Measurements from ENCODE around the gene GNG7. TPM values are rescaled to one million over a fixed set of nuclear protein-coding genes. Genes with fewer than 3 reads are reported as not detected.
"Not testable (repeated sequence)": the region's sequence is repeated elsewhere in the genome, so short reads cannot be mapped to it uniquely, and the experiment has no call there.

The GNG7 gene
- total and polyA plus RNA-seq, 2 experiments from 2014 or later, result 0.11 to 0.13 TPM

DNA sequence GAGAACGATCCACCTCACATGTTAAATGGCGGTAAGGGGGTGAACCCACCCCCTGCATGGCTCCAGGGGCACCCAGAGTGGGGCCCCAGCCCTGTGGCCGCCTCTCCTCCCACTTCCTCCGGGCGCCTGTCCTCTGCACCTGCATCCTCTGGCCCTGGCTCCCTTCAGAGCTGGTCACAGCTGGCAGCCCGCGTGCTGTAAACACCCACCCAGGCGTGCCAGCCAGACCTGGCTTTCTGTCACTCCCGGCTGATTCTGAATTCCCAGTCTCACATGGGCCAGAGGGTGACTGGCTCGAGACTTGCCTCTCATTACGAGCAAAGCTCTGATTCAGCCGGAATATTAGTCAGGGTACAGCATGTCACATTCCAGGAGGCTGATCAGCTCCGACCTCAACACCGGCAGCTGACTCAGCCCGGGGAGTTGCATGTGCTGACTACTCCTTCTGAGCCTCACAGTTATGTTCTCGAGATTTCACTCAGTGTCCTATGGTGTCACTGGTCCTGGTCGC is 75.1 kb downstream of the GNG7 start:
- Histone ChIP-seq H3K79me2 (ENCODE audit: insufficient read depth) (no peaks in the 10 kb centered on the region), H3K9me2 (ENCODE audit: insufficient read depth) (no peaks in the 10 kb centered on the region), H2AFZ (no peak overlapping the region), H3K27me3 (replicated peaks; ENCODE audit: insufficient read depth) (no peaks in the 10 kb centered on the region), H3K9ac (peak overlapping the region; percentile 31; the same call in 1 of the 2 replicates), H4K20me1 (ENCODE audit: insufficient read depth) (no peaks in the 10 kb centered on the region), H3K9me3 (ENCODE audit: low read depth) (no peaks in the 10 kb centered on the region), H3K4me3 (no peak overlapping the region), H3K4me2 (ENCODE audit: unreplicated experiment) (peak overlapping the region; percentile 14), H3K36me3 (ENCODE audit: low read depth) (no peaks in the 10 kb centered on the region), H3F3A (ENCODE audit: insufficient read depth) (peaks cover 8% of the 10 kb centered on the region), H3K4me1 (ENCODE audit: insufficient read depth) (peaks cover 10% of the 10 kb centered on the region), H3K27ac (peak overlapping the region; percentile 87)
- in situ Hi-C loops (cut with MboI), result no loop called here
- TF ChIP-seq EZH2phosphoT487 (IDR thresholded peaks at IDR 0.05; ENCODE audit: insufficient read depth, low read depth) (no peak), EZH2 (IDR thresholded peaks at IDR 0.05; ENCODE audit: insufficient read depth, poor library complexity, severe bottlenecking) (no peak)
- DNase-seq, result peak; percentile 100
- WGBS, 2 experiments (ENCODE audit: low coverage in 1 of 2, low lambda C conversion rate in 2 of 2, missing lambda C conversion rate in 2 of 2), result 4 to 7% methylated on average over 16 to 17 of the region's 17 CpGs

DNA sequence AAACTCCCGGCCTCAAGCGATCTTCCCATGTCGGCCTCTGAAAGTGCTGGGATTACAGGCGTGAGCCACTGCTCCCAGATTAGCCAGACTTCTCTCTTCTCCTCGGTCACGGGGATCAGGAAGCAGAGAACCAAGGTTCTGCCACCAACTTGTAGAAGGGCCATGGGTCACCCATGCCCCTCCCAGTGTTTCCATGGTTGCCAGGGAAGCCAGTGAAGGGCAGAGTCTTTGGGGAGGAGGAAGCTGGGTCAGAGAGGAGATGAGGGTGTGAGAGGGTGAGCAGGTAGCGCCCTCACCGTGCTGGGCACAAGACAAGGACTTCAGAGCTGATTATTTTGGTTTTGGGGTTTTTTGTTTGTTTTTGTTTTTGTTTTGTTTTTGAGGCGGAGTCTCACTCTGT is 77.1 kb downstream of the GNG7 start:
- Histone ChIP-seq H3K27me3 (replicated peaks; ENCODE audit: insufficient read depth) (no peaks in the 10 kb centered on the region), H4K20me1 (ENCODE audit: insufficient read depth) (no peaks in the 10 kb centered on the region), H3K9me2 (ENCODE audit: insufficient read depth) (no peaks in the 10 kb centered on the region), H2AFZ (no peak overlapping the region), H3K27ac (no peak overlapping the region), H3K36me3 (ENCODE audit: low read depth) (no peaks in the 10 kb centered on the region), H3K4me2 (ENCODE audit: unreplicated experiment) (no peak overlapping the region), H3K4me3 (no peak overlapping the region), H3F3A (ENCODE audit: insufficient read depth) (peaks cover 8% of the 10 kb centered on the region), H3K9ac (no peak overlapping the region), H3K79me2 (ENCODE audit: insufficient read depth) (no peaks in the 10 kb centered on the region), H3K4me1 (ENCODE audit: insufficient read depth) (peaks cover 10% of the 10 kb centered on the region), H3K9me3 (ENCODE audit: low read depth) (no peaks in the 10 kb centered on the region)
- in situ Hi-C loops (cut with MboI), result no loop called here
- WGBS, 2 experiments (ENCODE audit: low coverage in 1 of 2, low lambda C conversion rate in 2 of 2, missing lambda C conversion rate in 2 of 2), result 78 to 81% methylated on average over 9 of the region's 9 CpGs
- DNase-seq, result no peak
- TF ChIP-seq EZH2phosphoT487 (IDR thresholded peaks at IDR 0.05; ENCODE audit: insufficient read depth, low read depth) (no peak), EZH2 (IDR thresholded peaks at IDR 0.05; ENCODE audit: insufficient read depth, poor library complexity, severe bottlenecking) (no peak)

DNA sequence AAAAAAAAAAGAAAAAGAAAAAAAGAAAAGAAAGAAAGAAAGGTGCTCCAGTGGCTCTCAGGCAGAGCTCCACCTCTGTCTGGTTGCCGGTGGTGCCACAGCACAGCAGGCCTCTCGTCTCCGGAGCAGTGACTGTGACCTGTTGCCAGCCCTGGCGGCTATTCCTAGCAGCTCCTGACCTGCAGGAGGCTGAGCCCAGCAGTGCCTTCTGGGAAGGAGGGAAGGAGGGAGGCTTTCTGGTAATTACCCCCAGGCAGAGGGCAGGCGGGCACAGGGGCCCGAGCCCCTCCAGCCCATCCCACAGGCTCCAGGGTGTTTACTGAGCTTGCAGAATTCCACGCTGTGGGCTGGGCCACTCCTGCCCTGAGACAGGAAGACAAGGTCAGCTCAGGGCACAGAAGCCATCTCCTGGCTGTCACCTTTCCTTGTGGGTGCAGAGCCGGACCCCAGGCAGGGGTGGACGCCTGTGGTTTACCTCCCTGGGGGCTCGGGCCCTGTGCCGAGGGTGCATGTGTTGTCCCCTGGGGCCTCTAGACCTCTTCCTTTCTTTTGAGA is 77.9 kb downstream of the GNG7 start:
- no peaks in the 10 kb centered on the region for H3K27me3 ChIP-seq (replicated peaks; ENCODE audit: insufficient read depth)
- H3K4me3 ChIP-seq, result no peak overlapping the region
- H3K4me1 ChIP-seq (ENCODE audit: insufficient read depth), result peaks cover 10% of the 10 kb centered on the region
- H3K9me2 ChIP-seq (ENCODE audit: insufficient read depth), result no peaks in the 10 kb centered on the region
- no peak overlapping the region for H3K4me2 ChIP-seq (ENCODE audit: unreplicated experiment)
- H3K79me2 ChIP-seq (ENCODE audit: insufficient read depth), result no peaks in the 10 kb centered on the region
- no peak overlapping the region for H3K9ac ChIP-seq
- peaks cover 8% of the 10 kb centered on the region for H3F3A ChIP-seq (ENCODE audit: insufficient read depth)
- H2AFZ ChIP-seq, result no peak overlapping the region
- in situ Hi-C loops (cut with MboI), result no loop called here
- H3K36me3 ChIP-seq (ENCODE audit: low read depth), result no peaks in the 10 kb centered on the region
- 69 to 73% methylated on average over 11 of the region's 11 CpGs for WGBS, 2 experiments (ENCODE audit: low coverage in 1 of 2, low lambda C conversion rate in 2 of 2, missing lambda C conversion rate in 2 of 2)
- DNase-seq, result peak; percentile 37
- H4K20me1 ChIP-seq (ENCODE audit: insufficient read depth), result no peaks in the 10 kb centered on the region
- no peaks in the 10 kb centered on the region for H3K9me3 ChIP-seq (ENCODE audit: low read depth)
- TF ChIP-seq EZH2phosphoT487 (IDR thresholded peaks at IDR 0.05; ENCODE audit: insufficient read depth, low read depth) (no peak), EZH2 (IDR thresholded peaks at IDR 0.05; ENCODE audit: insufficient read depth, poor library complexity, severe bottlenecking) (no peak)
- H3K27ac ChIP-seq, result no peak overlapping the region

DNA sequence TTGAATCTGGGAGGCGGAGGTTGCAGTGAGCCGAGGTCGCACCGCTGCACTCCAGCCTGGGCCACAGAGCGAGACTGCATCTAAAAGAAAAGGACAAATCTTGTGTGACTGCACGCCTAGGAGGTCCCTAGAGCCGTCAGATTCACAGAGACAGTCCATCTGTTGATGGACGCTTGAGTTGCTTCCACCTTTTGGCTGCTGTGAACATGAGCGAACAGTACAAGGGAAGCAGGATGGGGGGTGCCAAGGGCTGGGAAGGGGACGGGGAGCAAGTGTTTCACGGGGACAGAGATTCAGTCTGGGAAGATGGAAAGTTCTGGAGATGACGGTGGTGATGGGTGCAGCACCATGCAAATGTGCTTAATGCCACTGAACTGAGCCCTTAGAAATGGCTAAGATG is 78.7 kb downstream of the GNG7 start:
- Histone ChIP-seq H3K4me1 (ENCODE audit: insufficient read depth) (peaks cover 11% of the 10 kb centered on the region), H3K79me2 (ENCODE audit: insufficient read depth) (no peaks in the 10 kb centered on the region), H4K20me1 (ENCODE audit: insufficient read depth) (no peaks in the 10 kb centered on the region), H3K9me3 (ENCODE audit: low read depth) (no peaks in the 10 kb centered on the region), H3F3A (ENCODE audit: insufficient read depth) (peaks cover 8% of the 10 kb centered on the region), H3K4me2 (ENCODE audit: unreplicated experiment) (no peak overlapping the region), H3K27me3 (replicated peaks; ENCODE audit: insufficient read depth) (no peaks in the 10 kb centered on the region), H3K27ac (no peak overlapping the region), H3K9ac (no peak overlapping the region), H3K4me3 (no peak overlapping the region), H3K9me2 (ENCODE audit: insufficient read depth) (no peaks in the 10 kb centered on the region), H2AFZ (no peak overlapping the region), H3K36me3 (ENCODE audit: low read depth) (no peaks in the 10 kb centered on the region)
- TF ChIP-seq EZH2 (IDR thresholded peaks at IDR 0.05; ENCODE audit: insufficient read depth, poor library complexity, severe bottlenecking) (no peak), EZH2phosphoT487 (IDR thresholded peaks at IDR 0.05; ENCODE audit: insufficient read depth, low read depth) (no peak)
- in situ Hi-C loops (cut with MboI), result no loop called here
- no peak for DNase-seq
- WGBS, 2 experiments (ENCODE audit: low coverage in 1 of 2, low lambda C conversion rate in 2 of 2, missing lambda C conversion rate in 2 of 2), result 81 to 85% methylated on average over 12 of the region's 12 CpGs

- in situ Hi-C loops (cut with MboI), result not testable (repeated sequence)
These were observed 80.0 kb downstream of the GNG7 start for GRCh38 chr19:2622371-2622961.

More at GRCh38 chr19:2622371-2622961, 80.0 kb downstream of the GNG7 start:
- Histone ChIP-seq H3K4me3 (peak overlapping the region; percentile 43), H2AFZ (peak overlapping the region; percentile 84), H3K4me1 (ENCODE audit: insufficient read depth) (peaks cover 15% of the 10 kb centered on the region), H3K4me2 (ENCODE audit: unreplicated experiment) (peak overlapping the region; percentile 28), H3K9ac (peak overlapping the region; percentile 60)
- H3K9me2 ChIP-seq (ENCODE audit: insufficient read depth); H4K20me1 ChIP-seq (ENCODE audit: insufficient read depth); H3F3A ChIP-seq (ENCODE audit: insufficient read depth); H3K9me3 ChIP-seq (ENCODE audit: low read depth); H3K36me3 ChIP-seq (ENCODE audit: low read depth); H3K27me3 ChIP-seq (replicated peaks; ENCODE audit: insufficient read depth); H3K27ac ChIP-seq; H3K79me2 ChIP-seq (ENCODE audit: insufficient read depth): not testable (repeated sequence)
- WGBS, 2 experiments (ENCODE audit: low coverage in 1 of 2, low lambda C conversion rate in 2 of 2, missing lambda C conversion rate in 2 of 2), result 52 to 66% methylated on average over 13 to 40 of the region's 40 CpGs
- DNase-seq, result peak; percentile 37
